ENCODE results near the gene B3GALT6. TPM values are rescaled to one million over a fixed set of nuclear protein-coding genes. Genes with fewer than 3 reads are reported as not detected.
A peak's percentile ranks its signal among the peaks of the same experiment; 100 is the strongest.

B3GALT6 gene
- total and polyA plus RNA-seq, 7 experiments from 2014 or later: 7.2 to 29.0 (median 12.7) TPM

- CTCF ChIA-PET: no interaction called here
- H3K36me3 ChIP-seq (ENCODE audit: control insufficient read depth in 2 of 3, insufficient read depth in 3 of 3, low read length in 3 of 3): peaks cover 0 to 8% (median 0%) of the 10 kb centered on the region in 3 experiments
- H3K27me3 ChIP-seq (ENCODE audit: control insufficient read depth in 2 of 2, insufficient read depth in 2 of 2, low read length in 2 of 2): no peaks in the 10 kb centered on the region
- peaks cover 28 to 35% of the 10 kb centered on the region in 2 donors for H3K4me1 ChIP-seq (ENCODE audit: control insufficient read depth in 2 of 2, insufficient read depth in 2 of 2, low read length in 2 of 2)
- ATAC-seq (no peak), DNase-seq (no peak)
- H3K4me1 Mint-ChIP-seq: peaks cover 18 to 37% (median 30%) of the 10 kb centered on the region in 7 donors
- intact Hi-C loops (cut with micrococcal nuclease): loop anchor here (2.0 to 5.0 kb wide), 3 partner anchors 63 to 243 kb away; partner anchors contain the start of genes CCNL2 (in 1 of the 2) and TNFRSF4 (in 1 of the 2)
- peak overlapping the region; percentile 61 for H3K4me3 ChIP-seq (ENCODE audit: low read length)
- H3K9me3 Mint-ChIP-seq: no peaks in the 10 kb centered on the region
- POLR2A ChIA-PET: no interaction called here
- H3K9me3 ChIP-seq (ENCODE audit: control insufficient read depth in 2 of 3, low read length in 3 of 3): no peaks in the 10 kb centered on the region
- peak overlapping the region; percentile 52 to 90 (median 68) for H3K4me3 Mint-ChIP-seq
- H3K27me3 Mint-ChIP-seq: no peaks in the 10 kb centered on the region
- peak overlapping the region in 3 of 9 donors; percentile 24 to 62 (median 48) for H3K27ac Mint-ChIP-seq
- H3K27ac ChIP-seq (ENCODE audit: low read depth, low read length): no peak overlapping the region
- peaks cover 0 to 11% (median 0%) of the 10 kb centered on the region in 5 donors for H3K36me3 Mint-ChIP-seq
Measured at GRCh38 chr1:1274931-1275431, 42.9 kb downstream of the B3GALT6 start.

- no peaks in the 10 kb centered on the region for H3K27me3 Mint-ChIP-seq
- peak overlapping the region in 9 of 10 donors; percentile 2 to 81 (median 59) for H3K4me3 Mint-ChIP-seq
- peaks cover 22 to 27% of the 10 kb centered on the region in 2 donors for H3K4me1 ChIP-seq (ENCODE audit: control insufficient read depth in 2 of 2, insufficient read depth in 2 of 2, low read length in 2 of 2)
- no peaks in the 10 kb centered on the region for H3K27me3 ChIP-seq (ENCODE audit: control insufficient read depth in 2 of 2, insufficient read depth in 2 of 2, low read length in 2 of 2)
- peaks cover 0 to 7% (median 0%) of the 10 kb centered on the region in 3 experiments for H3K36me3 ChIP-seq (ENCODE audit: control insufficient read depth in 2 of 3, insufficient read depth in 3 of 3, low read length in 3 of 3)
- H3K27ac Mint-ChIP-seq: peak overlapping the region in 4 of 9 donors; percentile 6 to 82 (median 48)
- no peak for ATAC-seq
- no peak overlapping the region for H3K27ac ChIP-seq (ENCODE audit: low read depth, low read length)
- H3K9me3 ChIP-seq (ENCODE audit: control insufficient read depth in 2 of 3, low read length in 3 of 3): no peaks in the 10 kb centered on the region
- ChIA-PET POLR2A (no interaction called here), CTCF (no interaction called here)
- H3K4me3 ChIP-seq (ENCODE audit: low read length): no peak overlapping the region
- H3K9me3 Mint-ChIP-seq: no peaks in the 10 kb centered on the region
- H3K4me1 Mint-ChIP-seq: peaks cover 9 to 28% (median 22%) of the 10 kb centered on the region in 7 donors
- intact Hi-C loops (cut with micrococcal nuclease): loop anchor here in 1 of 2 donors (2.0 kb wide), 1 partner anchor 123 kb away; the partner anchor contains the start of gene CCNL2
- DNase-seq: no peak
- peaks cover 0 to 9% (median 0%) of the 10 kb centered on the region in 5 donors for H3K36me3 Mint-ChIP-seq
Measured at GRCh38 chr1:1275836-1276235, 43.8 kb downstream of the B3GALT6 start.

GRCh38 chr1:1278620-1279019, 46.6 kb downstream of the B3GALT6 start:
- no peak overlapping the region for H3K4me3 Mint-ChIP-seq
- H3K4me1 ChIP-seq (ENCODE audit: control insufficient read depth in 2 of 2, insufficient read depth in 2 of 2, low read length in 2 of 2): peaks cover 0 to 6% of the 10 kb centered on the region in 2 donors
- ATAC-seq (no peak), DNase-seq (no peak)
- peaks cover 0 to 3% (median 0%) of the 10 kb centered on the region in 3 experiments for H3K36me3 ChIP-seq (ENCODE audit: control insufficient read depth in 2 of 3, insufficient read depth in 3 of 3, low read length in 3 of 3)
- no peak overlapping the region for H3K27ac Mint-ChIP-seq
- no peaks in the 10 kb centered on the region for H3K9me3 ChIP-seq (ENCODE audit: control insufficient read depth in 2 of 3, low read length in 3 of 3)
- ChIA-PET POLR2A (no interaction called here), CTCF (no interaction called here)
- H3K27me3 Mint-ChIP-seq: no peaks in the 10 kb centered on the region
- intact Hi-C loops (cut with micrococcal nuclease): no loop called here
- no peaks in the 10 kb centered on the region for H3K9me3 Mint-ChIP-seq
- H3K4me3 ChIP-seq (ENCODE audit: low read length): no peak overlapping the region
- H3K36me3 Mint-ChIP-seq: no peaks in the 10 kb centered on the region
- H3K4me1 Mint-ChIP-seq: peaks cover 0 to 5% (median 3%) of the 10 kb centered on the region in 7 donors
- no peaks in the 10 kb centered on the region for H3K27me3 ChIP-seq (ENCODE audit: control insufficient read depth in 2 of 2, insufficient read depth in 2 of 2, low read length in 2 of 2)
- no peak overlapping the region for H3K27ac ChIP-seq (ENCODE audit: low read depth, low read length)

GRCh38 chr1:1279028-1279427, 47.0 kb downstream of the B3GALT6 start:
- Histone ChIP-seq H3K36me3 (ENCODE audit: control insufficient read depth in 2 of 3, insufficient read depth in 3 of 3, low read length in 3 of 3) (peaks cover 0 to 2% (median 0%) of the 10 kb centered on the region in 3 experiments), H3K27ac (ENCODE audit: low read depth, low read length) (no peak overlapping the region), H3K4me3 (ENCODE audit: low read length) (no peak overlapping the region), H3K27me3 (ENCODE audit: control insufficient read depth in 2 of 2, insufficient read depth in 2 of 2, low read length in 2 of 2) (no peaks in the 10 kb centered on the region), H3K9me3 (ENCODE audit: control insufficient read depth in 2 of 3, low read length in 3 of 3) (no peaks in the 10 kb centered on the region), H3K4me1 (ENCODE audit: control insufficient read depth in 2 of 2, insufficient read depth in 2 of 2, low read length in 2 of 2) (peaks cover 0 to 6% of the 10 kb centered on the region in 2 donors)
- ChIA-PET POLR2A (no interaction called here), CTCF (no interaction called here)
- Mint-ChIP-seq H3K36me3 (no peaks in the 10 kb centered on the region), H3K27ac (no peak overlapping the region), H3K4me3 (no peak overlapping the region), H3K27me3 (no peaks in the 10 kb centered on the region), H3K9me3 (no peaks in the 10 kb centered on the region), H3K4me1 (peaks cover 0 to 5% (median 3%) of the 10 kb centered on the region in 7 donors)
- DNase-seq (no peak), ATAC-seq (no peak)
- intact Hi-C loops (cut with micrococcal nuclease): no loop called here

GRCh38 chr1:1280782-1281481, 48.9 kb downstream of the B3GALT6 start:
- H3K36me3 Mint-ChIP-seq: no peaks in the 10 kb centered on the region
- H3K27me3 ChIP-seq (ENCODE audit: control insufficient read depth in 2 of 2, insufficient read depth in 2 of 2, low read length in 2 of 2): no peaks in the 10 kb centered on the region
- H3K36me3 ChIP-seq (ENCODE audit: control insufficient read depth in 2 of 3, insufficient read depth in 3 of 3, low read length in 3 of 3): no peaks in the 10 kb centered on the region
- no peaks in the 10 kb centered on the region for H3K9me3 ChIP-seq (ENCODE audit: control insufficient read depth in 2 of 3, low read length in 3 of 3)
- H3K9me3 Mint-ChIP-seq: no peaks in the 10 kb centered on the region
- H3K27ac ChIP-seq (ENCODE audit: low read depth, low read length): no peak overlapping the region
- ATAC-seq: no peak
- CTCF ChIA-PET: no interaction called here
- DNase-seq: no peak
- peaks cover 0 to 1% (median 0%) of the 10 kb centered on the region in 7 donors for H3K4me1 Mint-ChIP-seq
- no peaks in the 10 kb centered on the region for H3K27me3 Mint-ChIP-seq
- intact Hi-C loops (cut with micrococcal nuclease): no loop called here
- POLR2A ChIA-PET: no interaction called here
- no peaks in the 10 kb centered on the region for H3K4me1 ChIP-seq (ENCODE audit: control insufficient read depth in 2 of 2, insufficient read depth in 2 of 2, low read length in 2 of 2)
- H3K4me3 ChIP-seq (ENCODE audit: low read length): no peak overlapping the region
- H3K27ac Mint-ChIP-seq: no peak overlapping the region
- H3K4me3 Mint-ChIP-seq: no peak overlapping the region

GRCh38 chr1:1281533-1282321, 49.7 kb downstream of the B3GALT6 start:
- ChIA-PET POLR2A (no interaction called here), CTCF (no interaction called here)
- Mint-ChIP-seq H3K27ac (no peak overlapping the region), H3K4me3 (no peak overlapping the region), H3K36me3 (no peaks in the 10 kb centered on the region), H3K27me3 (no peaks in the 10 kb centered on the region), H3K9me3 (no peaks in the 10 kb centered on the region), H3K4me1 (peaks cover 0 to 1% (median 0%) of the 10 kb centered on the region in 7 donors)
- Histone ChIP-seq H3K27ac (ENCODE audit: low read depth, low read length) (no peak overlapping the region), H3K9me3 (ENCODE audit: control insufficient read depth in 2 of 3, low read length in 3 of 3) (no peaks in the 10 kb centered on the region), H3K27me3 (ENCODE audit: control insufficient read depth in 2 of 2, insufficient read depth in 2 of 2, low read length in 2 of 2) (no peaks in the 10 kb centered on the region), H3K4me1 (ENCODE audit: control insufficient read depth in 2 of 2, insufficient read depth in 2 of 2, low read length in 2 of 2) (no peaks in the 10 kb centered on the region), H3K4me3 (ENCODE audit: low read length) (no peak overlapping the region), H3K36me3 (ENCODE audit: control insufficient read depth in 2 of 3, insufficient read depth in 3 of 3, low read length in 3 of 3) (no peaks in the 10 kb centered on the region)
- intact Hi-C loops (cut with micrococcal nuclease): no loop called here
- peak; percentile 45 for ATAC-seq
- no peak for DNase-seq
